Stimulated activated CD8-positive, alpha-beta memory T cell treated with anti-CD3 and anti-CD28 coated beads, Interleukin-7, amount 100 ng/mL, for 24 hours (primary cell): Measurements from ENCODE around the gene ST7.
"Not testable (repeated sequence)": the region's sequence is repeated elsewhere in the genome, so short reads cannot be mapped to it uniquely, and the experiment has no call there.

ENCODE experiments used
- DNase-seq: peaks from one replicate; pipeline ENCODE4 v3.0.0-alpha.2; 2020; ENCODE audit warnings: low read depth

ST7 gene

GRCh38 chr7:117010375-117011133 lies 57.3 kb downstream of the ST7 start:
- DNase-seq: no peak

GRCh38 chr7:117011419-117012260 lies 58.3 kb downstream of the ST7 start:
- DNase-seq: no peak

GRCh38 chr7:117012284-117012683 lies 59.0 kb downstream of the ST7 start:
- DNase-seq: no peak

GRCh38 chr7:117012696-117013095 lies 59.4 kb downstream of the ST7 start:
- DNase-seq: no peak

GRCh38 chr7:117014099-117014656 lies 60.9 kb downstream of the ST7 start:
- no peak for DNase-seq

GRCh38 chr7:117014673-117015133 lies 61.4 kb downstream of the ST7 start:
- DNase-seq: no peak

GRCh38 chr7:117015258-117016184 lies 62.2 kb downstream of the ST7 start:
- DNase-seq: no peak

GRCh38 chr7:117017017-117017451 lies 63.7 kb downstream of the ST7 start:
- DNase-seq: no peak

- DNase-seq: no peak
These were observed 64.5 kb downstream of the ST7 start for GRCh38 chr7:117017702-117018266.

GRCh38 chr7:117018713-117019112 lies 65.4 kb downstream of the ST7 start:
- no peak for DNase-seq

GRCh38 chr7:117019287-117019686 lies 66.0 kb downstream of the ST7 start:
- no peak for DNase-seq

- no peak for DNase-seq
These were observed 66.7 kb downstream of the ST7 start for GRCh38 chr7:117019786-117020590.

GRCh38 chr7:117020591-117020973 lies 67.3 kb downstream of the ST7 start:
- no peak for DNase-seq

- DNase-seq: no peak
These were observed 68.1 kb downstream of the ST7 start for GRCh38 chr7:117021366-117021765.

- DNase-seq: no peak
These were observed 68.7 kb downstream of the ST7 start for GRCh38 chr7:117021986-117022385.

- no peak for DNase-seq
These were observed 70.1 kb downstream of the ST7 start for GRCh38 chr7:117023325-117023854.

GRCh38 chr7:117024811-117025210 lies 71.5 kb downstream of the ST7 start:
- no peak for DNase-seq

GRCh38 chr7:117025891-117026290 lies 72.6 kb downstream of the ST7 start:
- DNase-seq: no peak

- DNase-seq: not testable (repeated sequence)
These were observed 77.0 kb downstream of the ST7 start for GRCh38 chr7:117030346-117030745.

- not testable (repeated sequence) for DNase-seq
These were observed 77.5 kb downstream of the ST7 start for GRCh38 chr7:117030793-117031192.
